HepG2 (cell line): Measurements from ENCODE around the gene MCC. TPM values are rescaled to one million over a fixed set of nuclear protein-coding genes. Genes with fewer than 3 reads are reported as not detected.
A peak's percentile ranks its signal among the peaks of the same experiment; 100 is the strongest.

Experiments
- ATAC-seq: fragments of 200-7000 bp; cut with Tn5 transposase; 3 replicates; pipeline ENCODE4 v1.9.1; 2020; ENCODE audit warnings: mild to moderate bottlenecking, moderate library complexity
- BruUV-seq: library from RNA; stranded (reverse); fragments of 400-500 nt; replicated peaks from 2 replicates; lab custom pipeline; 2021; lab: Mats Ljungman, UMichigan
- CTCF ChIA-PET: fragments of 300-600 bp; formaldehyde crosslinking; extraction: SDS; loops from one replicate; lab custom pipeline; 2021; ENCODE audit warnings: low total read pairs, inconsistent platforms, low intra/inter-chr PET ratio; lab: Yijun Ruan, JAX
- POLR2A ChIA-PET: fragments of 350-600 bp; sonication (Branson Sonifier 250); formaldehyde crosslinking; loops from one replicate; lab custom pipeline; 2020; ENCODE audit warnings: antibody characterized with exemption, inconsistent platforms; lab: Yijun Ruan, JAX
- DNase-seq: peaks from one replicate; pipeline ENCODE4 v3.0.0-alpha.2; 2015; ENCODE audit warnings: low spot score
- FAIRE-seq: peaks from 3 replicates; lab custom pipeline; 2011; peaks lifted over from hg19 to GRCh38; lab: Jason Lieb, UNC
- H2AFZ ChIP-seq: one replicate; pipeline ENCODE4 v1.6.1; 2011; ENCODE audit warnings: low read length, inconsistent platforms
- H3K27ac ChIP-seq: fragments of 300-600 bp; 3 replicates; pipeline ENCODE4 v1.8.0; 2011; ENCODE audit warnings: mixed run types, mild to moderate bottlenecking, mixed read lengths, low read length, inconsistent platforms; ENCODE audit not compliant: insufficient read depth; ENCODE audit errors: extremely low read length
- H3K27me3 ChIP-seq, 2 experiments: fragments of 200-600 bp in 1 of 2; 2 replicates in 1 of 2; 3 replicates in 1 of 2; pipeline versions ENCODE4 v1.6.0 to v1.8.0; 2011; ENCODE audit warnings: low read length in 2 of 2, mild to moderate bottlenecking in 2 of 2, moderate library complexity in 2 of 2, inconsistent platforms in 1 of 2; ENCODE audit not compliant: insufficient read depth in 2 of 2, control insufficient read depth in 1 of 2
- H3K36me3 ChIP-seq, 2 experiments: fragments of 200-600 bp in 1 of 2; replicated peaks in 1 of 2; 2 replicates in 1 of 2; 3 replicates in 1 of 2; pipeline versions ENCODE4 v1.5.1 to v1.8.0; 2011; ENCODE audit warnings: low read length in 2 of 2, inconsistent platforms in 1 of 2; ENCODE audit not compliant: insufficient read depth in 2 of 2, control insufficient read depth in 1 of 2
- H3K4me1 ChIP-seq: 2 replicates; pipeline ENCODE4 v1.5.1; 2012; ENCODE audit warnings: low read length, inconsistent platforms; ENCODE audit not compliant: insufficient read depth
- H3K4me2 ChIP-seq: 2 replicates; pipeline ENCODE4 v1.6.0; 2011; ENCODE audit warnings: low read depth, low read length, inconsistent platforms
- H3K4me3 ChIP-seq, 3 experiments: fragments of 200-600 bp in 1 of 3; sonication (generic), shearing (Covaris generic) in 1 of 3; replicated peaks in 1 of 3; 2 replicates each; pipeline ENCODE4 v1.5.1; 2011 to 2016; ENCODE audit warnings: low read length in 3 of 3, inconsistent platforms in 2 of 3, low read depth in 2 of 3, mild to moderate bottlenecking in 2 of 3, control low read depth in 1 of 3, mixed read lengths in 1 of 3; ENCODE audit not compliant: insufficient read depth in 1 of 3
- H3K79me2 ChIP-seq: one replicate; pipeline ENCODE4 v1.6.1; 2011; ENCODE audit warnings: low read length, inconsistent platforms; ENCODE audit not compliant: insufficient read depth
- H3K9ac ChIP-seq: 2 replicates; pipeline ENCODE4 v1.6.0; 2011; ENCODE audit warnings: mild to moderate bottlenecking, low read depth, low read length, inconsistent platforms; ENCODE audit not compliant: insufficient read depth
- H3K9me3 ChIP-seq: 2 replicates; pipeline ENCODE4 v1.5.1; 2012; ENCODE audit warnings: mild to moderate bottlenecking, low read length
- H4K20me1 ChIP-seq: 2 replicates; pipeline ENCODE4 v1.6.0; 2011; ENCODE audit warnings: inconsistent platforms, mild to moderate bottlenecking, low read length, moderate library complexity; ENCODE audit not compliant: insufficient read depth
- ATF6 ChIP-seq: sonication (generic); formaldehyde crosslinking; conservative IDR thresholded peaks from 2 replicates; pipeline ENCODE4 v1.4.0; 2020; ENCODE audit warnings: missing genetic modification reagents
- CREB3 ChIP-seq: sonication (generic); formaldehyde crosslinking; IDR thresholded peaks from 2 replicates; pipeline ENCODE4 v1.5.0; 2020; ENCODE audit warnings: missing genetic modification reagents
- HNF4A ChIP-seq: sonication (generic); formaldehyde crosslinking; IDR thresholded peaks from 2 replicates; pipeline ENCODE4 v1.4.0; 2020; ENCODE audit warnings: missing genetic modification reagents
- HNRNPL ChIP-seq: fragments of 200-400 bp; formaldehyde crosslinking; IDR thresholded peaks from 2 replicates; pipeline ENCODE4 v1.6.1; 2017; ENCODE audit warnings: mild to moderate bottlenecking, low read depth, low read length
- JUNB ChIP-seq: sonication (generic); formaldehyde crosslinking; IDR thresholded peaks from 2 replicates; pipeline ENCODE4 v1.8.0; 2022; ENCODE audit warnings: missing genetic modification reagents, mild to moderate bottlenecking, borderline replicate concordance
- KLF16 ChIP-seq, 2 experiments: sonication (generic) in 1 of 2; formaldehyde crosslinking in 1 of 2; IDR thresholded peaks; 2 replicates each; pipeline versions ENCODE4 v1.6.1 to v1.8.0; 2016 to 2023; ENCODE audit warnings: missing genetic modification reagents in 2 of 2, missing compliant biosample characterization in 1 of 2
- MAFK ChIP-seq, 2 experiments: IDR thresholded peaks in 1 of 2; conservative IDR thresholded peaks in 1 of 2; 2 replicates each; pipeline ENCODE4 v1.6.1; 2011; ENCODE audit warnings: improper control_type of control experiment in 2 of 2, low read length in 2 of 2
- MATR3 ChIP-seq: sonication (generic); formaldehyde crosslinking; IDR thresholded peaks from 2 replicates; pipeline ENCODE4 v1.4.0; 2020; ENCODE audit warnings: missing genetic modification reagents
- NR1H2 ChIP-seq: sonication (generic); formaldehyde crosslinking; IDR thresholded peaks from 2 replicates; pipeline ENCODE4 v1.8.1; 2022; ENCODE audit warnings: low read depth, missing genetic modification reagents, borderline replicate concordance
- RXRB ChIP-seq: IDR thresholded peaks from 2 replicates; pipeline ENCODE4 v1.6.1; 2016; ENCODE audit warnings: borderline replicate concordance, missing genetic modification reagents, missing compliant biosample characterization
- SMAD9 ChIP-seq: sonication (generic); formaldehyde crosslinking; IDR thresholded peaks from 2 replicates; pipeline ENCODE4 v1.5.1; 2020; ENCODE audit warnings: mild to moderate bottlenecking, missing genetic modification reagents
- TFDP1 ChIP-seq: IDR thresholded peaks from 2 replicates; pipeline ENCODE4 v1.6.1; 2016; ENCODE audit warnings: missing compliant biosample characterization, missing genetic modification reagents, borderline replicate concordance
- ZBTB25 ChIP-seq: IDR thresholded peaks from 2 replicates; pipeline ENCODE4 v1.6.1; 2018; ENCODE audit warnings: missing genetic modification reagents
- ZFP1 ChIP-seq: IDR thresholded peaks from 2 replicates; pipeline ENCODE4 v1.6.1; 2016
- ZNF17 ChIP-seq: sonication (generic); formaldehyde crosslinking; IDR thresholded peaks from 2 replicates; pipeline ENCODE4 v1.5.0; 2020; ENCODE audit warnings: mild to moderate bottlenecking, missing genetic modification reagents
- ZNF24 ChIP-seq: fragments of 450-650 bp; IDR thresholded peaks from 2 replicates; pipeline ENCODE4 v1.6.1; 2017; ENCODE audit warnings: antibody characterized with exemption, mild to moderate bottlenecking
- ZNF263 ChIP-seq: sonication (generic); formaldehyde crosslinking; IDR thresholded peaks from 2 replicates; pipeline ENCODE4 v1.4.0; 2020; ENCODE audit warnings: missing genetic modification reagents
- ZNF572 ChIP-seq: sonication (generic); formaldehyde crosslinking; IDR thresholded peaks from 2 replicates; pipeline ENCODE4 v1.5.1; 2020; ENCODE audit warnings: mild to moderate bottlenecking, missing genetic modification reagents
- ZNF670 ChIP-seq: sonication (generic); formaldehyde crosslinking; IDR thresholded peaks from 2 replicates; pipeline ENCODE4 v1.8.0; 2022; ENCODE audit warnings: mild to moderate bottlenecking, missing genetic modification reagents, borderline replicate concordance
- ZNF720 ChIP-seq: sonication (generic); formaldehyde crosslinking; IDR thresholded peaks from 2 replicates; pipeline ENCODE4 v1.4.0; 2020; ENCODE audit warnings: missing genetic modification reagents
- ZNF780A ChIP-seq: sonication (generic); formaldehyde crosslinking; IDR thresholded peaks from 2 replicates; pipeline ENCODE4 v1.8.0; 2022; ENCODE audit warnings: mild to moderate bottlenecking, missing genetic modification reagents, moderate library complexity
- WGBS: methylation state at CpG from one replicate; pipeline ENCODE4 v1.1.6; 2017; ENCODE audit warnings: low lambda C conversion rate; 5-methylcytosine and 5-hydroxymethylcytosine counted together
- in situ Hi-C: cut with HindIII; loops from 2 replicates; pipeline ENCODE4 v1.10.0; 2017; ENCODE audit warnings: low pct_unique_long_range_greater_than_20kb; ENCODE audit not compliant: extremely low pct_ligation_motif_present
- intact Hi-C: fragments of 100-400 bp; cut with micrococcal nuclease; formaldehyde crosslinking; loops from one replicate; pipeline ENCODE4 v1.10.0; 2022; ENCODE audit not compliant: unreplicated experiment
- polyA plus RNA-seq, 8 experiments: library from polyadenylated mRNA; depleted of rRNA in 3 of 8; stranded (reverse) in 7 of 8; unstranded in 1 of 8; fragments of >200 nt; fragmentation: Illumina TruSeq in 4 of 8; extraction: Trizol in 4 of 8; gene quantifications; 2 replicates each; pipeline versions ENCODE4 v1.2.1 to v1.2.3, GENCODE V29; 2011 to 2016; ENCODE audit warnings: low read depth in 4 of 8, missing spikeins in 1 of 8, mixed read lengths in 1 of 8; ENCODE audit not compliant: insufficient read depth in 1 of 8
- total RNA-seq, 5 experiments: library from RNA; depleted of rRNA; stranded (reverse); fragments of >200 nt; fragmentation: Illumina TruSeq; extraction: Trizol; gene quantifications; 2 replicates each; pipeline ENCODE4 v1.2.3, GENCODE V29; 2016; ENCODE audit warnings: low read depth in 1 of 5

Gene MCC
- total and polyA plus RNA-seq, 2 of the 13 experiments (the other 11 are each of a cell fraction or from before 2014, with no cell fraction given): 0.55 to 2.4 TPM

- TF ChIP-seq ATF6: no peak
- TF ChIP-seq ZNF24: no peak
- TF ChIP-seq MATR3 (CRISPR knock-in tag): no peak
- no peak for TF ChIP-seq KLF16 (CRISPR knock-in tag; IDR thresholded peaks at IDR 0.05)
- no peak for TF ChIP-seq ZFP1
- no peak for TF ChIP-seq HNF4A (CRISPR knock-in tag)
- TF ChIP-seq ZNF17: no peak
- TF ChIP-seq ZNF720 (CRISPR knock-in tag): no peak
- TF ChIP-seq ZNF780A (CRISPR knock-in tag): no peak
- TF ChIP-seq SMAD9 (CRISPR knock-in tag): no peak
- TF ChIP-seq RXRB (CRISPR knock-in tag): no peak
- TF ChIP-seq HNRNPL: no peak
Observed at GRCh38 chr5:113122053-113122452, 366.2 kb downstream of the MCC start (continued).

- ChIA-PET CTCF (no interaction called here), POLR2A (no interaction called here)
- H3K4me3 ChIP-seq: no peak overlapping the region
- no peaks in the 10 kb centered on the region for H3K27me3 ChIP-seq
- BruUV-seq: no TSS peak
- TF ChIP-seq MAFK (conservative IDR thresholded peaks at IDR 0.05 in 1 of 2, IDR thresholded peaks at IDR 0.05 in 1 of 2; ENCODE audit: low read length in 2 of 2) (0 out of 4 replicates have a peak, but pooled peaks have one; percentile 12 to 23), ZNF670 (CRISPR knock-in tag) (no peak), ZNF263 (CRISPR knock-in tag) (0 out of 2 replicates have a peak, but pooled peaks have one; percentile 2), NR1H2 (no peak), ZBTB25 (no peak), JUNB (CRISPR knock-in tag) (no peak), TFDP1 (CRISPR knock-in tag) (no peak), ZNF572 (CRISPR knock-in tag) (no peak), CREB3 (CRISPR knock-in tag) (no peak)
- H3K4me1 ChIP-seq: no peaks in the 10 kb centered on the region
- WGBS: 66% methylated on average over 9 of the region's 9 CpGs
- FAIRE-seq: no peak
- intact Hi-C loops (no loop called here), in situ Hi-C loops (no loop called here)
- H2AFZ ChIP-seq: no peak overlapping the region
- H3K9ac ChIP-seq: no peak overlapping the region
- H3K9me3 ChIP-seq: no peaks in the 10 kb centered on the region
- H3K4me2 ChIP-seq: no peak overlapping the region
- H4K20me1 ChIP-seq: no peaks in the 10 kb centered on the region
- no peaks in the 10 kb centered on the region for H3K36me3 ChIP-seq
- H3K79me2 ChIP-seq: no peaks in the 10 kb centered on the region
- DNase-seq: no peak
- ATAC-seq: peak; percentile 38; the same call in 1 of the 3 replicates
- H3K27ac ChIP-seq: no peak overlapping the region
Observed at GRCh38 chr5:113119246-113119924, 368.9 kb downstream of the MCC start.
